ENCODE measurements around the gene FAM111A. TPM values are rescaled to one million over a fixed set of nuclear protein-coding genes. Genes with fewer than 3 reads are reported as not detected.

Gene FAM111A
- total RNA-seq, 1 experiment from 2014 or later, result 49.2 TPM

GRCh38 chr11:59182457-59183151 is 39.9 kb downstream of the FAM111A start:
- H3F3A ChIP-seq (ENCODE audit: low read length, unreplicated experiment), result no peaks in the 10 kb centered on the region
- intact Hi-C loops (cut with micrococcal nuclease), result no loop called here

GRCh38 chr11:59183771-59184170 is 41.1 kb downstream of the FAM111A start:
- no peaks in the 10 kb centered on the region for H3K36me3 ChIP-seq (ENCODE audit: low read depth, low read length)
- no TSS peak for BruUV-seq (replicated peaks)
- H3K4me2 ChIP-seq (ENCODE audit: low read length), result no peak overlapping the region
- ChIA-PET CTCF (no interaction called here), POLR2A (ENCODE audit: unreplicated experiment) (no interaction called here)
- no peak for ATAC-seq
- TF ChIP-seq EZH2phosphoT487 (IDR thresholded peaks at IDR 0.05; ENCODE audit: borderline replicate concordance, low read length), result no peak
- TF ChIP-seq CTCF (conservative IDR thresholded peaks at IDR 0.05; ENCODE audit: low read depth, low read length), result no peak
- no peak for TF ChIP-seq EZH2 (IDR thresholded peaks at IDR 0.05; ENCODE audit: low read length, unreplicated experiment)
- H3K9me2 ChIP-seq (replicated peaks; ENCODE audit: low read length), result no peaks in the 10 kb centered on the region
- no peaks in the 10 kb centered on the region for H3K27me3 ChIP-seq (ENCODE audit: low read length)
- no peak overlapping the region for H3K4me3 ChIP-seq (ENCODE audit: low read length)
- no peaks in the 10 kb centered on the region for H3K9me3 ChIP-seq (ENCODE audit: low read length)
- no peaks in the 10 kb centered on the region for H3F3A ChIP-seq (ENCODE audit: low read length, unreplicated experiment)
- H2AFZ ChIP-seq (ENCODE audit: low read length), result no peak overlapping the region
- no peak overlapping the region for H3K27ac ChIP-seq (ENCODE audit: low read length)
- H4K20me1 ChIP-seq (ENCODE audit: low read length), result no peaks in the 10 kb centered on the region
- intact Hi-C loops (cut with micrococcal nuclease), result no loop called here
- no peak overlapping the region for H3K9ac ChIP-seq (ENCODE audit: low read length)
- peaks cover 31% of the 10 kb centered on the region for H3K4me1 ChIP-seq (ENCODE audit: insufficient read depth, low read length)
- H3K79me2 ChIP-seq (ENCODE audit: low read length), result no peaks in the 10 kb centered on the region
- no peak for DNase-seq

More at GRCh38 chr11:59182457-59183151, 39.9 kb downstream of the FAM111A start:
- H3K79me2 ChIP-seq (ENCODE audit: low read length), result no peaks in the 10 kb centered on the region
- no peak overlapping the region for H3K4me3 ChIP-seq (ENCODE audit: low read length)
- no peaks in the 10 kb centered on the region for H3K36me3 ChIP-seq (ENCODE audit: low read depth, low read length)
- H2AFZ ChIP-seq (ENCODE audit: low read length), result no peak overlapping the region
- H3K9ac ChIP-seq (ENCODE audit: low read length), result no peak overlapping the region
- CTCF ChIA-PET, result interaction anchor here (1.0 kb wide), 1 partner anchor 11 kb away, joined by 7 read pairs; the partner anchor contains the start of gene DTX4
- H3K4me1 ChIP-seq (ENCODE audit: insufficient read depth, low read length), result peaks cover 31% of the 10 kb centered on the region
- DNase-seq, result peak; percentile 52
- no peak for ATAC-seq
- POLR2A ChIA-PET (ENCODE audit: unreplicated experiment), result no interaction called here
- no peak overlapping the region for H3K4me2 ChIP-seq (ENCODE audit: low read length)
- H3K27me3 ChIP-seq (ENCODE audit: low read length), result no peaks in the 10 kb centered on the region
- H3K27ac ChIP-seq (ENCODE audit: low read length), result no peak overlapping the region
- no peaks in the 10 kb centered on the region for H4K20me1 ChIP-seq (ENCODE audit: low read length)
- H3K9me2 ChIP-seq (replicated peaks; ENCODE audit: low read length), result no peaks in the 10 kb centered on the region
- H3K9me3 ChIP-seq (ENCODE audit: low read length), result no peaks in the 10 kb centered on the region
- TF ChIP-seq CTCF (conservative IDR thresholded peaks at IDR 0.05; ENCODE audit: low read depth, low read length), result peak; percentile 67
- no peak for TF ChIP-seq EZH2phosphoT487 (IDR thresholded peaks at IDR 0.05; ENCODE audit: borderline replicate concordance, low read length)
- no TSS peak for BruUV-seq (replicated peaks)

GRCh38 chr11:59184691-59185339 is 42.2 kb downstream of the FAM111A start:
- ATAC-seq (no peak), DNase-seq (no peak)
- TF ChIP-seq CTCF (conservative IDR thresholded peaks at IDR 0.05; ENCODE audit: low read depth, low read length) (no peak), EZH2phosphoT487 (IDR thresholded peaks at IDR 0.05; ENCODE audit: borderline replicate concordance, low read length) (no peak), EZH2 (IDR thresholded peaks at IDR 0.05; ENCODE audit: low read length, unreplicated experiment) (no peak)
- Histone ChIP-seq H4K20me1 (ENCODE audit: low read length) (no peaks in the 10 kb centered on the region), H3K27me3 (ENCODE audit: low read length) (no peaks in the 10 kb centered on the region), H3K4me1 (ENCODE audit: insufficient read depth, low read length) (peaks cover 40% of the 10 kb centered on the region), H3K9me2 (replicated peaks; ENCODE audit: low read length) (no peaks in the 10 kb centered on the region), H3K4me3 (ENCODE audit: low read length) (no peak overlapping the region), H3K9ac (ENCODE audit: low read length) (no peak overlapping the region), H3K4me2 (ENCODE audit: low read length) (no peak overlapping the region), H3K9me3 (ENCODE audit: low read length) (no peaks in the 10 kb centered on the region), H3F3A (ENCODE audit: low read length, unreplicated experiment) (no peaks in the 10 kb centered on the region), H3K79me2 (ENCODE audit: low read length) (no peaks in the 10 kb centered on the region), H3K27ac (ENCODE audit: low read length) (no peak overlapping the region), H3K36me3 (ENCODE audit: low read depth, low read length) (no peaks in the 10 kb centered on the region), H2AFZ (ENCODE audit: low read length) (no peak overlapping the region)
- intact Hi-C loops (cut with micrococcal nuclease), result no loop called here
- ChIA-PET POLR2A (ENCODE audit: unreplicated experiment) (no interaction called here), CTCF (interaction anchor here (2.0 kb wide), 1 partner anchor 13 kb away, joined by 23 read pairs; the partner anchor contains the start of gene DTX4)
- BruUV-seq (replicated peaks), result no TSS peak

Data from PC-3 (cell line).